Ascending aorta (tissue), 2 donors: ENCODE data around the gene KRT37. TPM values are rescaled to one million over a fixed set of nuclear protein-coding genes. Genes with fewer than 3 reads are reported as not detected.

Source experiments
- DNase-seq, 2 donors: peaks; one replicate each; pipeline ENCODE4 v3.0.0-alpha.2; 2019; ENCODE audit warnings: low spot score in 2 of 2
- H3K27ac ChIP-seq, 2 donors: fragments of 200-600 bp; sonication (generic); one replicate each; pipeline ENCODE4 v1.5.1; 2016 to 2017; ENCODE audit warnings: mild to moderate bottlenecking in 1 of 2
- H3K27me3 ChIP-seq: fragments of 200-600 bp; sonication (generic); one replicate; pipeline ENCODE4 v1.5.1; 2017
- H3K36me3 ChIP-seq, 2 donors: fragments of 200-600 bp; sonication (generic); one replicate each; pipeline ENCODE4 v1.5.1; 2016
- H3K4me1 ChIP-seq, 2 donors: fragments of 200-600 bp; sonication (generic); one replicate each; pipeline ENCODE4 v1.5.1; 2016 to 2017; ENCODE audit warnings: mild to moderate bottlenecking in 1 of 2
- H3K4me3 ChIP-seq, 2 donors: fragments of 200-600 bp; sonication (generic); one replicate each; pipeline ENCODE4 v1.5.1; 2016 to 2017; ENCODE audit warnings: mild to moderate bottlenecking in 1 of 2
- H3K9me3 ChIP-seq, 2 donors: fragments of 200-600 bp; sonication (generic); one replicate each; pipeline ENCODE4 v1.5.1; 2016
- intact Hi-C: fragments of 100-400 bp; cut with DNase I; formaldehyde crosslinking; loops from one replicate; pipeline ENCODE4 v1.15.1; 2023
- total RNA-seq: library from RNA; depleted of rRNA; stranded (reverse); fragments of >200 nt; gene quantifications from one replicate; pipeline ENCODE4 v1.1.0, GENCODE V29; 2016
- TF ChIP-seq, protein P1 (sequence below), 3 experiments: fragments of 200-600 bp in 2 of 3; fragments of 450-650 bp in 1 of 3; sonication (generic) in 2 of 3; IDR thresholded peaks; one replicate each; pipeline ENCODE4 v1.5.1; 2016 to 2019; ENCODE audit warnings: antibody characterized with exemption in 3 of 3, mild to moderate bottlenecking in 1 of 3, moderate library complexity in 1 of 3

KRT37 gene
- total RNA-seq, 1 donor from 2014 or later, result not detected

DNA sequence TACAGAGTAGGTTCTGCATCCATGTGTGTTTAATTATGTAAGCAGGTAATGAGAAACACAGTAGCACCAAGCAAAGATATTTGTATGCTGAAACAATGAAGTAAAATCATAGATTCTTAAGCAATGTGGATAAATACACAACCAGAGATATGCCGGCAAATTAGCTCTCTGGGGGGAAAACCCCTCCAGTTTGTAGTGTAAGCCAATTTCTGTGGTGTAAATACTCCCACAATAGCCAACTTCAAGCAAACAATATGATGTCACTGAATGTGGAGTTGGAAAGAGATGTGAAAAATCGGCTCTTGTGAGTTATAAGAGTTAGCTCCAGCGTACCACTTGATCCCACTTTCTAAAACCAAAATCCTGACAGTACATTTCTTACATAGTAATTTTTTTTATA, 20.3 kb upstream of the KRT37 start:
- DNase-seq, result no peak
- H3K27me3 ChIP-seq, result no peaks in the 10 kb centered on the region
- intact Hi-C loops, result no loop called here
- TF ChIP-seq, protein P1, sequence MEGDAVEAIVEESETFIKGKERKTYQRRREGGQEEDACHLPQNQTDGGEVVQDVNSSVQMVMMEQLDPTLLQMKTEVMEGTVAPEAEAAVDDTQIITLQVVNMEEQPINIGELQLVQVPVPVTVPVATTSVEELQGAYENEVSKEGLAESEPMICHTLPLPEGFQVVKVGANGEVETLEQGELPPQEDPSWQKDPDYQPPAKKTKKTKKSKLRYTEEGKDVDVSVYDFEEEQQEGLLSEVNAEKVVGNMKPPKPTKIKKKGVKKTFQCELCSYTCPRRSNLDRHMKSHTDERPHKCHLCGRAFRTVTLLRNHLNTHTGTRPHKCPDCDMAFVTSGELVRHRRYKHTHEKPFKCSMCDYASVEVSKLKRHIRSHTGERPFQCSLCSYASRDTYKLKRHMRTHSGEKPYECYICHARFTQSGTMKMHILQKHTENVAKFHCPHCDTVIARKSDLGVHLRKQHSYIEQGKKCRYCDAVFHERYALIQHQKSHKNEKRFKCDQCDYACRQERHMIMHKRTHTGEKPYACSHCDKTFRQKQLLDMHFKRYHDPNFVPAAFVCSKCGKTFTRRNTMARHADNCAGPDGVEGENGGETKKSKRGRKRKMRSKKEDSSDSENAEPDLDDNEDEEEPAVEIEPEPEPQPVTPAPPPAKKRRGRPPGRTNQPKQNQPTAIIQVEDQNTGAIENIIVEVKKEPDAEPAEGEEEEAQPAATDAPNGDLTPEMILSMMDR (IDR thresholded peaks at IDR 0.05), result no peak
- H3K9me3 ChIP-seq, result no peaks in the 10 kb centered on the region
- H3K4me1 ChIP-seq, result no peaks in the 10 kb centered on the region
- no peak overlapping the region for H3K4me3 ChIP-seq
- no peaks in the 10 kb centered on the region for H3K36me3 ChIP-seq
- no peak overlapping the region for H3K27ac ChIP-seq

DNA sequence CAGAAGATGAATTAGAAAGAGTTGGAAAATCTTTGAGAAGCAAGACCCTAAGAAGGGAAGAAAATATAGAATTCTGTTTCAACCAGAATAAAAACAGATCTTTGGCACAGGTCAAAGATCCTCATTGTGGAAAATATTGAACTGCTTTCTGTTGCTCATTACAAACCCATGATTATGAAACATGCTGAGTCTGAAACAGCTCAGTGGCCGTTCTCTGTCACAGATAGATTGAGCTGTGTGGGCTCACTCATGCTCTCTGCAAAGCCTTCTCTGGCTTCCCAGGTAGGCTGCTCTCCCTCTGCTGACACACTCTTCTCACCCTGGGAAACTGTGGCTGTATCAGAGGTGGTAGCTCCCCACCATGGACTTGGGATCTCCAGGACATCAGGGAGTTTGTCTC, 19.8 kb upstream of the KRT37 start:
- H3K4me1 ChIP-seq, result no peaks in the 10 kb centered on the region
- no peak overlapping the region for H3K27ac ChIP-seq
- no peaks in the 10 kb centered on the region for H3K9me3 ChIP-seq
- DNase-seq, result no peak
- H3K27me3 ChIP-seq, result no peaks in the 10 kb centered on the region
- TF ChIP-seq, protein P1 (IDR thresholded peaks at IDR 0.05), result no peak
- H3K36me3 ChIP-seq, result no peaks in the 10 kb centered on the region
- intact Hi-C loops, result no loop called here
- no peak overlapping the region for H3K4me3 ChIP-seq

- no peaks in the 10 kb centered on the region for H3K4me1 ChIP-seq
- intact Hi-C loops, result no loop called here
- TF ChIP-seq, protein P1 (IDR thresholded peaks at IDR 0.05), result no peak
- H3K9me3 ChIP-seq, result no peaks in the 10 kb centered on the region
- H3K27ac ChIP-seq, result no peak overlapping the region
- DNase-seq, result no peak
- H3K36me3 ChIP-seq, result no peaks in the 10 kb centered on the region
- no peak overlapping the region for H3K4me3 ChIP-seq
- no peaks in the 10 kb centered on the region for H3K27me3 ChIP-seq
Observed at GRCh38 chr17:41442739-41443138, 18.4 kb upstream of the KRT37 start.

GRCh38 chr17:41440531-41441033, 16.2 kb upstream of the KRT37 start, which contains the start of gene KRT38:
TSS of gene KRT38 (minus strand) at chr17:41440983. CDS start at chr17:41440921, 62 bp downstream.
- H3K4me1 ChIP-seq, result no peaks in the 10 kb centered on the region
- no peaks in the 10 kb centered on the region for H3K36me3 ChIP-seq
- no peaks in the 10 kb centered on the region for H3K27me3 ChIP-seq
- intact Hi-C loops, result no loop called here
- H3K9me3 ChIP-seq, result no peaks in the 10 kb centered on the region
- no peak for DNase-seq
- no peak within 1 kb of the TSS for H3K27ac ChIP-seq
- TF ChIP-seq, protein P1 (IDR thresholded peaks at IDR 0.05), result no peak
- no peak within 1 kb of the TSS for H3K4me3 ChIP-seq

- Histone ChIP-seq H3K4me3 (no peak overlapping the region), H3K27me3 (no peaks in the 10 kb centered on the region), H3K4me1 (no peaks in the 10 kb centered on the region), H3K36me3 (no peaks in the 10 kb centered on the region), H3K9me3 (no peaks in the 10 kb centered on the region), H3K27ac (no peak overlapping the region)
- TF ChIP-seq, protein P1 (IDR thresholded peaks at IDR 0.05), result no peak
- intact Hi-C loops, result loop anchor here (5.0 kb wide), 1 partner anchor 542 kb away; no protein-coding TSS in a partner anchor
- no peak for DNase-seq
Observed at GRCh38 chr17:41439375-41439774, 15.0 kb upstream of the KRT37 start.

DNA sequence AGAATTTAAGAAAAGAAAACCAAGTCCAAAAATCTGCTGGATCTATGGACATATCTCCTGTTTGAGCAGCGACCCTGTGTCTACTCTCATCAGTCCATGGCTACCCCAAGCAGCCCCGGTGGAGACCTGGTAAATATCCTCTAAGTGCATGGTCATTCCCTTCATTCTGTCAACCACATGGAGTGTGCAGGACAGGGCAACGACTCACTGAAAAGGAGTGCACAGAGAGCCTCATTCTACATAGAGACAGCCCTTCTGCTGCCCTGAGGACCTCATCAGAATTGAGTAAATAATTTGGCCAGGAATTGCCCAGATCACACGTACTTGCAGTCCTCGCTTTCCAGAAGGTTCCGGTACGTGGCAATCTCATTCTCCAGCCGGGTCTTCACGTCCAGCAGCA, 13.4 kb upstream of the KRT37 start:
- Histone ChIP-seq H3K4me1 (no peaks in the 10 kb centered on the region), H3K36me3 (no peaks in the 10 kb centered on the region), H3K4me3 (no peak overlapping the region), H3K27me3 (no peaks in the 10 kb centered on the region), H3K27ac (no peak overlapping the region), H3K9me3 (no peaks in the 10 kb centered on the region)
- no peak for DNase-seq
- TF ChIP-seq, protein P1 (IDR thresholded peaks at IDR 0.05), result no peak
- intact Hi-C loops, result loop anchor here (5.0 kb wide), 1 partner anchor 540 kb away; no protein-coding TSS in a partner anchor
